Neutrophil (primary cell): ENCODE data around the gene NIPA2.

Source experiments
- H3K27ac ChIP-seq: fragments of 200-600 bp; sonication (generic); 2 replicates; pipeline ENCODE4 v1.5.1; 2016; ENCODE audit warnings: mild to moderate bottlenecking, moderate library complexity
- H3K27me3 ChIP-seq: fragments of 200-600 bp; sonication (generic); 2 replicates; pipeline ENCODE4 v1.6.0; 2016; ENCODE audit warnings: mild to moderate bottlenecking
- H3K36me3 ChIP-seq: fragments of 200-600 bp; sonication (generic); 2 replicates; pipeline ENCODE4 v1.5.1; 2017
- H3K4me1 ChIP-seq, 2 experiments: fragments of 200-600 bp in 1 of 2; sonication (generic) in 1 of 2; 1 replicate in 1 of 2; 2 replicates in 1 of 2; pipeline versions ENCODE4 v1.5.1 to v1.6.1; 2013 to 2016; ENCODE audit warnings: low read depth in 1 of 2, low read length in 1 of 2, mild to moderate bottlenecking in 1 of 2, moderate library complexity in 1 of 2; ENCODE audit not compliant: control insufficient read depth in 1 of 2, insufficient read depth in 1 of 2
- H3K4me3 ChIP-seq, 2 experiments: fragments of 200-600 bp in 1 of 2; sonication (generic) in 1 of 2; 1 replicate in 1 of 2; 2 replicates in 1 of 2; pipeline ENCODE4 v1.5.1; 2013 to 2016; ENCODE audit warnings: low read depth in 1 of 2, low read length in 1 of 2, mild to moderate bottlenecking in 1 of 2, moderate library complexity in 1 of 2
- H3K9me3 ChIP-seq: fragments of 200-600 bp; sonication (generic); 2 replicates; pipeline ENCODE4 v1.5.1; 2016
- TF ChIP-seq, protein P1 (sequence below): fragments of 200-600 bp; sonication (generic); IDR thresholded peaks from 2 replicates; pipeline ENCODE4 v1.5.1; 2016; ENCODE audit warnings: antibody characterized with exemption

The NIPA2 gene

DNA sequence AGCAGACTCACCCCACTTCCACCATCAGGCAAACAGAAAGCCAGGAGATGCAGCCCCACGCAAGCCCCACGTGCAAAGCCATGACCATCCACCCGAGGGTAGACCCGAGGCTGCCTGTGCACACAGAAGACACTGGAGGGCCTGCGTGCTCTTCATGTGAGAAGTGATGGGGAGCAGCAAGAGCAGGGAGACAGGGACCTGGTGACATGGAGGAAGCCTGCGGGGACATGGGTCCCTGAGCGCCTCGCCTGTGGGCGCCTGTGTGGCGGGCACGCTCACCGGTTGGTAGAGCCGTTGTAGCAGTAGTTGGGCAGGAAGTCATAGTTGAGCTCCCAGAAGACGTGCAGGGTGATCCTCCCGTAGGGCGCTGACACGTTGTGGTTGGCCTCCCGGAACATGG is 65.0 kb downstream of the NIPA2 start:
- no peaks in the 10 kb centered on the region for H3K4me1 ChIP-seq
- no peak overlapping the region for H3K27ac ChIP-seq
- H3K9me3 ChIP-seq: no peaks in the 10 kb centered on the region
- H3K36me3 ChIP-seq: no peaks in the 10 kb centered on the region
- no peaks in the 10 kb centered on the region for H3K27me3 ChIP-seq
- TF ChIP-seq, protein P1, sequence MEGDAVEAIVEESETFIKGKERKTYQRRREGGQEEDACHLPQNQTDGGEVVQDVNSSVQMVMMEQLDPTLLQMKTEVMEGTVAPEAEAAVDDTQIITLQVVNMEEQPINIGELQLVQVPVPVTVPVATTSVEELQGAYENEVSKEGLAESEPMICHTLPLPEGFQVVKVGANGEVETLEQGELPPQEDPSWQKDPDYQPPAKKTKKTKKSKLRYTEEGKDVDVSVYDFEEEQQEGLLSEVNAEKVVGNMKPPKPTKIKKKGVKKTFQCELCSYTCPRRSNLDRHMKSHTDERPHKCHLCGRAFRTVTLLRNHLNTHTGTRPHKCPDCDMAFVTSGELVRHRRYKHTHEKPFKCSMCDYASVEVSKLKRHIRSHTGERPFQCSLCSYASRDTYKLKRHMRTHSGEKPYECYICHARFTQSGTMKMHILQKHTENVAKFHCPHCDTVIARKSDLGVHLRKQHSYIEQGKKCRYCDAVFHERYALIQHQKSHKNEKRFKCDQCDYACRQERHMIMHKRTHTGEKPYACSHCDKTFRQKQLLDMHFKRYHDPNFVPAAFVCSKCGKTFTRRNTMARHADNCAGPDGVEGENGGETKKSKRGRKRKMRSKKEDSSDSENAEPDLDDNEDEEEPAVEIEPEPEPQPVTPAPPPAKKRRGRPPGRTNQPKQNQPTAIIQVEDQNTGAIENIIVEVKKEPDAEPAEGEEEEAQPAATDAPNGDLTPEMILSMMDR: no peak
- no peak overlapping the region for H3K4me3 ChIP-seq

GRCh38 chr15:22903961-22904534 is 65.6 kb downstream of the NIPA2 start:
- no peaks in the 10 kb centered on the region for H3K4me1 ChIP-seq
- no peak overlapping the region for H3K4me3 ChIP-seq
- TF ChIP-seq, protein P1: no peak
- H3K36me3 ChIP-seq: no peaks in the 10 kb centered on the region
- no peaks in the 10 kb centered on the region for H3K9me3 ChIP-seq
- H3K27me3 ChIP-seq: no peaks in the 10 kb centered on the region
- no peak overlapping the region for H3K27ac ChIP-seq

GRCh38 chr15:22904736-22905135 is 66.3 kb downstream of the NIPA2 start:
- Histone ChIP-seq H3K27ac (no peak overlapping the region), H3K27me3 (no peaks in the 10 kb centered on the region), H3K36me3 (no peaks in the 10 kb centered on the region), H3K9me3 (no peaks in the 10 kb centered on the region), H3K4me3 (no peak overlapping the region), H3K4me1 (no peaks in the 10 kb centered on the region)
- TF ChIP-seq, protein P1: no peak

DNA sequence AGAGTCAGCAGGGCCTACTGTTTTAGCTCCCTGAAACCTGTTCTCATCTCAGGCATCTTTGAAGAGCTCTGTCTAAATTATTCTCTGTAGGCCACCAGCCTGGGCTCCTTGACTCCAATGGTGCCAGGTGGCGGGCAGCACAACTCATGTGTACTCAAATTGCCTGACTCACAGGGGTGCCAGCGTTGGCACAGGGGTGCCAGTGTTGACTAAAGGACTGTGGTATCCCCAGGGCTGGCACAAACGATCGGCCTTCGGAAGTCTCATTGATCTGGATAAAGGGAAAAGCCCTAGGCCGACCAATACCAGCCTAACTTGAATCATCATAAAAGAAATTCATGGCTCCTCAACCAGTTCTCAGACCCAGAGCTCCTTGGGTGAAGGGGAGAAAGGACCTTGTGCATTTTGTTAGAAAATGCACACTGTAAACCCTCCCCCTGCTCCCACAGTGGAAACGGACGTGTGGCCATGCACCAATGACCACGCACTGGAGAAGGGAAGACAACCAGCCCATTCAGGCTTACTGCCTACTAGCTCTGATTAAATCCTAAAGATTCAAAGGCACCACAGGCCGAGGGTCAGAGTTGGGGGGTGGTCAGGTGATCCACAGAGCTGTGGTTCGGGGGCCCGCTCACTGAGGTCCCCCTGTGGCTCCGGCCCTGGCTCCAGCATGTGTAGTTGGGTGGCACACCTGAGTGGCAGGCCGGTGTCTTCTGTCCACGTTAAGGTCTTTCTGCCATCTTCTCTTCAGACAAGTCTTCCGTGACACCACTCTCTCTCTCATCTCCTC is 68.9 kb downstream of the NIPA2 start:
- Histone ChIP-seq H3K4me1 (no peaks in the 10 kb centered on the region), H3K27me3 (no peaks in the 10 kb centered on the region), H3K4me3 (no peak overlapping the region), H3K36me3 (no peaks in the 10 kb centered on the region), H3K27ac (no peak overlapping the region), H3K9me3 (no peaks in the 10 kb centered on the region)
- TF ChIP-seq, protein P1: no peak

DNA sequence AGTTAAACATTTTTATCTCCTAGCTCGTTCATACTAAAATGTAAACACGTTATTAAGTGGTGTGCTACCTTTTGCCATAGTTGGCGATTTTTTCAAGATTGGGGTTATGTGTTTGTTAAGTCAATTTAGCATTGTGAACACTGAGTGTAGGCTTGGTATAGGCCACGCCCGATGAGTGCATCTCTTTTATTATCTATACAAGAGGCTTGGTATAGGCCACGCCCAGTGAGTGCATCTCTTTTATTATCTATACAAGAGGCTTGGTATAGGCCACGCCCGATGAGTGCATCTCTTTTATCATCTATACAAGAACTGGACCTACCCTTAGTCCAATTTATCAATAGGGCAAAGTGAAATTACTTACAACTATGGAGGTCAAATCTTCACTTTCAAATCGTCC is 70.4 kb downstream of the NIPA2 start:
- TF ChIP-seq, protein P1: no peak
- Histone ChIP-seq H3K9me3 (no peaks in the 10 kb centered on the region), H3K4me1 (no peaks in the 10 kb centered on the region), H3K36me3 (no peaks in the 10 kb centered on the region), H3K4me3 (no peak overlapping the region), H3K27me3 (no peaks in the 10 kb centered on the region), H3K27ac (no peak overlapping the region)
